GM12865 (cell line): ENCODE results near the gene TMEM196.

ENCODE experiments used
- DNase-seq: peaks from one replicate; pipeline ENCODE4 v3.0.0; 2010; ENCODE audit warnings: low read depth
- H3K4me3 ChIP-seq: 2 replicates; pipeline ENCODE4 v1.5.1; 2011; ENCODE audit warnings: mild to moderate bottlenecking, low read depth, low read length, control low read depth
- TF ChIP-seq, protein P1 (sequence below): IDR thresholded peaks from 2 replicates; pipeline ENCODE4 v1.5.1; 2011; ENCODE audit warnings: low read length, control low read depth, low read depth, inconsistent platforms; ENCODE audit not compliant: insufficient read depth; ENCODE audit errors: missing control alignments

TMEM196 gene

DNA sequence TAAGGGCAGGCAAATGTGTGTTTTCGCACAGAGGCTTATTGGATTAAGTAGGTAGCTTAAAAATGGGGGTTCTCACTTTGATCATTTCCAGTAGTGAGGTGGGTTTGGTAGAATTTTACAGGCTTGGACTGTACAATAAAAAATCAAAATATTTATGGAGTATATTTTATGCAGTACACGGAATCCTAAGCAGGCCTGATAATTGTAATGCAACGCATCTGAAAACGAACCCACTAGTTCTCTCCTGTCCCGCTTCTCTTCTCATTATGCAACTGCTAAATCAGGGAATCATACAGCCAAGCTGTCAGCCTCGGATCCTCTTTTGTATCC is 64.2 kb downstream of the TMEM196 start:
- DNase-seq: no peak
- TF ChIP-seq, protein P1, sequence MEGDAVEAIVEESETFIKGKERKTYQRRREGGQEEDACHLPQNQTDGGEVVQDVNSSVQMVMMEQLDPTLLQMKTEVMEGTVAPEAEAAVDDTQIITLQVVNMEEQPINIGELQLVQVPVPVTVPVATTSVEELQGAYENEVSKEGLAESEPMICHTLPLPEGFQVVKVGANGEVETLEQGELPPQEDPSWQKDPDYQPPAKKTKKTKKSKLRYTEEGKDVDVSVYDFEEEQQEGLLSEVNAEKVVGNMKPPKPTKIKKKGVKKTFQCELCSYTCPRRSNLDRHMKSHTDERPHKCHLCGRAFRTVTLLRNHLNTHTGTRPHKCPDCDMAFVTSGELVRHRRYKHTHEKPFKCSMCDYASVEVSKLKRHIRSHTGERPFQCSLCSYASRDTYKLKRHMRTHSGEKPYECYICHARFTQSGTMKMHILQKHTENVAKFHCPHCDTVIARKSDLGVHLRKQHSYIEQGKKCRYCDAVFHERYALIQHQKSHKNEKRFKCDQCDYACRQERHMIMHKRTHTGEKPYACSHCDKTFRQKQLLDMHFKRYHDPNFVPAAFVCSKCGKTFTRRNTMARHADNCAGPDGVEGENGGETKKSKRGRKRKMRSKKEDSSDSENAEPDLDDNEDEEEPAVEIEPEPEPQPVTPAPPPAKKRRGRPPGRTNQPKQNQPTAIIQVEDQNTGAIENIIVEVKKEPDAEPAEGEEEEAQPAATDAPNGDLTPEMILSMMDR: no peak
- H3K4me3 ChIP-seq: no peak overlapping the region

DNA sequence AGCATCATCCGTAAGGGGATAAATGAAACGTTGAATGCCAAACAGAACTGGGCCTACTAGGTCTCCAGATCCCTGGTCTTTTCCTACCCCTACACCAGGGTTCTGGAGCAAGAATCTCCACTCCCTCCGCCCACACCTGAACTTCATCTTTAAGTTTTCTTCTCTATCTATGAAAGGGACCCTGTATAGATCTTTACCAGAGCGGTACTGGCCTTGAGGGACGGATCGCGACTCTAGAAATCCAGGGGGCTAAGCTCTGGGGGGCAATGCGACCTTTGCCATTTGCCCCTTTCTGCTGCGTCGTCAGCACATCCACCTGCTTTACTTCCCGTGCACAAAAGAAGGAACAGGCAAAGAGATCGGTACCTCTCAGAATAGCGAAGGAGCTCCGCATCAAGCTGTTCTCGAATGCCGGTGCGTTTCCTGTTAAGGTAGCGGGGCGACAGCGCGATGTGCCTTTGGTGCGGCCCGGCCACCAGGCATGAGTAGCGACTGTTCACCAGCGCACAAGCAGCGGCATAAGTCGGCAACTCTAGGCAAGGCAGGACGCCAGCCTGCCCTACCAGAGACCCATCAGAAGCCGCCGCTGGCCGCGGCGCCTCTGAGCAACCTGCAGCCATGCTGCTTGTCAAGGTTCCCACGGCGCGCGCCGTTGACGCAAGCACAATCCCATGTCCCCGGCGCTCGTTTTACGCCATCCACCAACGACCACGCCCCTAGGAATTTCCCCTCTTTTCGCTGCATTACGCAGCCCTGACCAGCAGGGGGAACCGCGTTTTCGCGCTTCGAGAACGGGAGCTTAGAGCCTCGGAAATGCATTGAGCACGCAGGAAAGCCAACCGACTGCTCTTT is 64.8 kb downstream of the TMEM196 start, which contains the start of gene POLR1F:
Gene POLR1F, minus strand, starts transcription at position 641 of the 852 bp plus-strand sequence. Its CDS starts 21 bp downstream, at position 620.
- TF ChIP-seq, protein P1: peak; percentile 89
- H3K4me3 ChIP-seq: peak within 1 kb of the TSS; percentile 81
- peak; percentile 96 for DNase-seq

DNA sequence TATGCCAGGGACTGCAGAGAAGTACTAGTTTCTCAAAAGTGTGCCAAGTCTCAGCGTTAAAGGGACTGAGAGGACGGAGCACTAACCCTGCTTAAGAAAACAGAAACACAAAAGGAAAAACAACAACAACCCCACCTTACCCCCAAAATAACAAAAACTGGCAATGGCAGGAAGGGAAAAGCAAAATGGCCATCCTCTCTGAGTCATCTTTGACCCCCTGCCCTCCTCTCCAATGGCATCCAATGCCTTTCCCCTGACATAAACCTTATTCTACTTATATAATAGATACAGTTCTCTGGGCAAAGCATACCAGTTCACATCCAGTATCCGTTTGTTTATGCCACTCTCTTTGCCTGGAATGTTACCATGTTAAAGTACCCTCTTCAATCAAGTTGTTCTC is 66.2 kb downstream of the TMEM196 start:
- TF ChIP-seq, protein P1: no peak
- DNase-seq: no peak
- H3K4me3 ChIP-seq: peak overlapping the region; percentile 81

DNA sequence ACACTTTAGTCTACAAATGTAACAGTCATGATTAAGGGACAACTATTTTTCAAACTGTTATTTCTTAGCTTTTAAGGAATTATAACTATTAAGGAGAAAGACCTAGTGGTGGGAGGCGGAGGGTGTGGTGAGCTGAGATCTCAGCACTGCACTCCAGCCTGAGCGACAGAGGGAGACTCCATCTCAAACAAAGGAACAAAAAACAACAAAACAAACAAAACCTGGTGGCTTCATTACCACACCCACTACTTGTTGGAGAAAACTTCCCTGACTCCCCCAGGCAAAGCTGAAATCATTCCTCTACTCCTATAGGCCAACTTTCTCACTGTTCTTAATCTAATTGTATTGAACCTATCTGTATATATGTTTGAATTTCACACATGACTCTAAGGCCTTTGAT is 67.8 kb downstream of the TMEM196 start:
- no peak for DNase-seq
- no peak overlapping the region for H3K4me3 ChIP-seq
- TF ChIP-seq, protein P1: no peak

DNA sequence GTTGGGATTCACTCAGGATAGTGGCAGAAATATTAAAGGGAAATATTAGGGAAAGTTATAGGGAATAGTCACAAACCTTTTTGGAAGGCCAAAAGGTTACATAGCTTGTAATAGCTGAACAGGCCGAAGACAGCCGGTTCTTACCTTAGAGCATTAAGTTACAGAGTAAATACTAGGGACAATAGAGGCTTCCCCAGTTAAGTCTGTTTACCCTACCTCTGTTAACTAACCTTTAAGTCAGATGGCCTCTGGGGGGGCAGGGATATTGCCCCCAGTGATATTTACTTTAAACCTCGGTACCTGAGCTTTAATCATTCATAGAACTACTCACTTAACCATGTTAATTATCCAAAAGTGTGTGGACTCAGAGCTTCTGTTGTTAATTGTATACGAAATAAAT is 71.9 kb downstream of the TMEM196 start:
- no peak for DNase-seq
- no peak overlapping the region for H3K4me3 ChIP-seq
- TF ChIP-seq, protein P1: no peak

DNA sequence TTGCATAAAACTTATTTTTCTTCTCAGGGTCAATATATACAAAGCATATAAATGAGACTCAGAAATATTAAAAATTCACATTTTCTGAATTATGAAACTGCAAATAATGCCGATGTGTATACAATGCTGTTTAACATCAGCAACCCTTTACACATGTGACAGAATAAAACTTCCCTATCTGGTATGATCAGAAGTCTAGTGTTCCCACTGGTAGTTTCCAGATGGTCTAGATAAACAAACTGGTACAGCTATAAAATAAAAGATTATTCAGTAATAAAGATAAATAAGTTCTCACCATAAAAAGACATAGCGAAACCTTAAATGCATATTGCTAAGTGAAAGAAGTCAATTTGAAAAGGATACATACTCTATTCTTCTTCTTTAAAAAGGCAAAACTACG is 72.5 kb downstream of the TMEM196 start:
- no peak overlapping the region for H3K4me3 ChIP-seq
- DNase-seq: no peak
- TF ChIP-seq, protein P1: no peak

DNA sequence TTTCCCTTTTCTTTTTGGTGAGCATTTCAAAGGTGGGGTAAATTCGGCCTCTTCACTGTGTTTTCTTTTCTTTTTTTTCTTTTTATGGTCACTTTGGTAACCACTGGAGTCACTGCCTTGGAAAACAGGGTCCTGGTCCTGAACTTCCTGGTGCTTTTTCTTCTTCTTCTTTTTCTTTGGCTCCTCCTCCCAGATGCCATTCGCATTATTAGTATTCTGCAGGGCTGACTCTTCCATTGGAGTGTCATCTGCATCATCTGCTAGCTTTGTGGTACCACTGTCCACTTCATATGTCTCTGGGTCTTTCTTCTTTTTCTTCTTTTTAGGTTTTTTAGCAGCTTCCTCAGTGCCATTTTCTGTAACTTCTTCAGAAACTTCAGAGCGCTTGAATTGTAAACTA is 75.1 kb downstream of the TMEM196 start:
- no peak for DNase-seq
- no peak overlapping the region for H3K4me3 ChIP-seq
- TF ChIP-seq, protein P1: no peak
